A549 (cell line): ENCODE measurements around the gene TRAPPC10. TPM values are rescaled to one million over a fixed set of nuclear protein-coding genes. Genes with fewer than 3 reads are reported as not detected.

Source experiments
- ATAC-seq, 2 experiments: fragments of 200-7000 bp in 1 of 2; fragments of >200 bp in 1 of 2; cut with Nextera tagmentation in 1 of 2; cut with Tn5 transposase in 1 of 2; 3 replicates each; pipeline versions ENCODE4 v1.8.0 to v1.9.1; 2018 to 2020; ENCODE audit warnings: mild to moderate bottlenecking in 1 of 2, moderate library complexity in 1 of 2
- CTCF ChIA-PET: fragments of 300-600 bp; sonication (Branson Sonifier 250); formaldehyde crosslinking; extraction: SDS; loops from one replicate; lab custom pipeline; 2021; ENCODE audit warnings: antibody characterized with exemption, inconsistent platforms; lab: Yijun Ruan, JAX
- POLR2A ChIA-PET: fragments of 350-600 bp; formaldehyde crosslinking; extraction: SDS; loops from one replicate; lab custom pipeline; 2021; ENCODE audit warnings: antibody characterized with exemption, inconsistent platforms; lab: Yijun Ruan, JAX
- DNase-seq, 2 experiments: peaks; one replicate each; pipeline versions ENCODE4 v3.0.0 to v3.0.0-alpha.2; 2011 to 2016; ENCODE audit warnings: low read depth in 1 of 2, low spot score in 1 of 2
- FAIRE-seq: peaks from 2 replicates; lab custom pipeline; 2011; peaks lifted over from hg19 to GRCh38; lab: Jason Lieb, UNC
- H3K27ac ChIP-seq, 2 experiments: fragments of >200 bp; sonication (Bioruptor Twin); formaldehyde crosslinking; 3 replicates each; pipeline ENCODE4 v1.5.1; 2016 to 2017
- H3K4me1 ChIP-seq: fragments of >200 bp; sonication (Bioruptor Twin); formaldehyde crosslinking; 3 replicates; pipeline ENCODE4 v1.6.1; 2016
- H3K4me2 ChIP-seq: fragments of >200 bp; sonication (Bioruptor Twin); formaldehyde crosslinking; 3 replicates; pipeline ENCODE4 v1.6.1; 2016
- H3K4me3 ChIP-seq: fragments of >200 bp; sonication (Bioruptor Twin); formaldehyde crosslinking; 3 replicates; pipeline ENCODE4 v1.5.1; 2016
- H3K9me3 ChIP-seq: fragments of >200 bp; sonication (Bioruptor Twin); formaldehyde crosslinking; 3 replicates; pipeline ENCODE4 v1.6.1; 2016
- BCL3 ChIP-seq: fragments of >200 bp; sonication (Bioruptor Twin); formaldehyde crosslinking; IDR thresholded peaks from 3 replicates; pipeline ENCODE4 v1.6.1; 2016
- CBX2 ChIP-seq: fragments of 200-600 bp; sonication (generic); IDR thresholded peaks from 2 replicates; pipeline ENCODE4 v1.6.1; 2016; ENCODE audit warnings: low read depth, mild to moderate bottlenecking, borderline replicate concordance
- CHD2 ChIP-seq: fragments of 150-350 bp; IDR thresholded peaks from 2 replicates; pipeline ENCODE4 v1.6.1; 2014; ENCODE audit warnings: low read length; ENCODE audit not compliant: partially characterized antibody
- CHD4 ChIP-seq: fragments of 200-600 bp; sonication (generic); IDR thresholded peaks from 2 replicates; pipeline ENCODE4 v1.6.1; 2016; ENCODE audit warnings: antibody characterized with exemption, mild to moderate bottlenecking, borderline replicate concordance
- E2F6 ChIP-seq: IDR thresholded peaks from 2 replicates; pipeline ENCODE4 v1.6.1; 2012; ENCODE audit warnings: low read depth, borderline replicate concordance
- EHF ChIP-seq: fragments of 250-450 bp; sonication (Bioruptor Pico); IDR thresholded peaks from 2 replicates; pipeline ENCODE4 v1.5.0; 2020; ENCODE audit warnings: mild to moderate bottlenecking
- EHMT2 ChIP-seq: fragments of 200-600 bp; sonication (generic); IDR thresholded peaks from 2 replicates; pipeline ENCODE4 v1.6.1; 2016; ENCODE audit warnings: antibody characterized with exemption, low read depth, mild to moderate bottlenecking, moderate library complexity
- FOSB ChIP-seq: fragments of 250-450 bp; sonication (Bioruptor Pico); IDR thresholded peaks from 2 replicates; pipeline ENCODE4 v1.5.0; 2020; ENCODE audit warnings: mild to moderate bottlenecking, moderate library complexity
- FOXS1 ChIP-seq: fragments of 250-450 bp; sonication (Bioruptor Pico); IDR thresholded peaks from 2 replicates; pipeline ENCODE4 v1.5.0; 2020; ENCODE audit warnings: mild to moderate bottlenecking, moderate library complexity
- GATA3 ChIP-seq: IDR thresholded peaks from 2 replicates; pipeline ENCODE4 v1.6.1; 2012; ENCODE audit warnings: borderline replicate concordance
- HES2 ChIP-seq: fragments of >200 bp; sonication (Bioruptor Twin); formaldehyde crosslinking; IDR thresholded peaks from 2 replicates; pipeline ENCODE4 v1.6.1; 2016
- HOXA7 ChIP-seq: fragments of 250-450 bp; sonication (Bioruptor Pico); IDR thresholded peaks from 2 replicates; pipeline ENCODE4 v1.5.0; 2020; ENCODE audit warnings: mild to moderate bottlenecking, moderate library complexity
- KDM5A ChIP-seq: fragments of 200-600 bp; sonication (generic); IDR thresholded peaks from 2 replicates; pipeline ENCODE4 v1.6.1; 2016; ENCODE audit warnings: antibody characterized with exemption, mild to moderate bottlenecking
- MAX ChIP-seq: IDR thresholded peaks from 2 replicates; pipeline ENCODE4 v1.6.1; 2012
- MYC ChIP-seq: IDR thresholded peaks from 2 replicates; pipeline ENCODE4 v1.6.1; 2012; ENCODE audit warnings: mild to moderate bottlenecking, inconsistent platforms, low read length, improper control_type of control experiment, borderline replicate concordance
- NR3C1 ChIP-seq: fragments of >200 bp; sonication (Bioruptor Twin); formaldehyde crosslinking; IDR thresholded peaks from 3 replicates; pipeline ENCODE4 v1.6.1; 2017
- RAD21 ChIP-seq, 2 experiments: fragments of >200 bp in 1 of 2; sonication (Bioruptor Twin) in 1 of 2; formaldehyde crosslinking in 1 of 2; IDR thresholded peaks in 1 of 2; conservative IDR thresholded peaks in 1 of 2; 2 replicates in 1 of 2; 3 replicates in 1 of 2; pipeline ENCODE4 v1.6.1; 2012 to 2018; ENCODE audit warnings: inconsistent platforms in 1 of 2
- RARB ChIP-seq: fragments of 250-450 bp; sonication (Bioruptor Pico); IDR thresholded peaks from 2 replicates; pipeline ENCODE4 v1.8.0; 2021; ENCODE audit warnings: mild to moderate bottlenecking, moderate library complexity
- RNF2 ChIP-seq: fragments of 200-600 bp; sonication (generic); IDR thresholded peaks from 2 replicates; pipeline ENCODE4 v1.6.1; 2016; ENCODE audit warnings: low read depth, mild to moderate bottlenecking, antibody characterized with exemption, moderate library complexity, borderline replicate concordance
- SMC3 ChIP-seq: fragments of >200 bp; sonication (Bioruptor Twin); formaldehyde crosslinking; IDR thresholded peaks from 3 replicates; pipeline ENCODE4 v1.6.1; 2018; ENCODE audit warnings: inconsistent platforms
- SREBF2 ChIP-seq: fragments of 450-650 bp; IDR thresholded peaks from 2 replicates; pipeline ENCODE4 v1.6.1; 2014; ENCODE audit warnings: mild to moderate bottlenecking, moderate library complexity
- TP53 ChIP-seq: fragments of 250-450 bp; sonication (Bioruptor Pico); IDR thresholded peaks from 2 replicates; pipeline ENCODE4 v1.5.0; 2021; ENCODE audit warnings: mild to moderate bottlenecking, moderate library complexity
- ZSCAN20 ChIP-seq: fragments of 250-450 bp; sonication (Bioruptor Pico); IDR thresholded peaks from 2 replicates; pipeline ENCODE4 v1.8.0; 2022; ENCODE audit warnings: mild to moderate bottlenecking, moderate library complexity
- WGBS: methylation state at CpG from one replicate; pipeline ENCODE4 v1.1.6; 2017; ENCODE audit errors: missing lambda C conversion rate; 5-methylcytosine and 5-hydroxymethylcytosine counted together
- polyA plus RNA-seq, 4 experiments: library from polyadenylated mRNA; depleted of rRNA in 3 of 4; stranded (reverse); fragments of >200 nt; fragmentation: RNase III in 1 of 4; extraction: RNeasy Plus Mini Kit Qiagen cat#74134 plus additional on column Dnase treatment in 1 of 4; gene quantifications; 2 replicates in 3 of 4; 3 replicates in 1 of 4; pipeline ENCODE4 v1.2.3, GENCODE V29; 2011 to 2017
- TF ChIP-seq, protein P1 (sequence below): fragments of 250-450 bp; sonication (Bioruptor Pico); IDR thresholded peaks from 2 replicates; pipeline ENCODE4 v1.5.0; 2020; ENCODE audit warnings: low read depth, mild to moderate bottlenecking, moderate library complexity

The TRAPPC10 gene
- polyA plus RNA-seq, 2 of the 4 experiments (the other 2 are of a cell fraction) = 11.8 to 27.7 TPM

DNA sequence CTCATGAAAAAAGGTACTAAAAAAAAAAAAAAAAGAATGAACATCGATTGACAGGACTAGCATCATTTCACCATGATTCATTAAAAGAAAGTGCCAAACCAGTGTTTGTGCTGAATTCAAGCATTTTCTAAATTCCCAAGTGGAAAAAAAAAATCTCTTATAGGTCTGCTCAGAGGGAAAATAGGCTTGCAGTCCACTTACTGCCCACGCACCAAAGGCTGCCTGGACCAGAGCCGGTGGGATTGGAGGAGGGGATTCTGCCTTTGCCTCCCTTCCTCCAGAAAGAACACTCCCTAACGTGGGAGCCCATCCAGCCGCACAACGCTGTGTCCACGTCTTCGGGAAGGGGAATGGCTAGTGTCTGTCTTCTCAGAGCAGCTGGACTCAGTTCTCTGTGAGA, 5.5 kb upstream of the TRAPPC10 start:
- H3K4me2 ChIP-seq = peak overlapping the region; percentile 67
- H3K9me3 ChIP-seq = no peaks in the 10 kb centered on the region
- H3K4me3 ChIP-seq = no peak overlapping the region
- peak overlapping the region; percentile 87 to 88 for H3K27ac ChIP-seq
- POLR2A ChIA-PET = no interaction called here
- TF ChIP-seq MYC (no peak), GATA3 (no peak), SREBF2 (no peak), NR3C1 (no peak), TP53 (CRISPR knock-in tag) (no peak), CBX2 (no peak)
- TF ChIP-seq, protein P1, sequence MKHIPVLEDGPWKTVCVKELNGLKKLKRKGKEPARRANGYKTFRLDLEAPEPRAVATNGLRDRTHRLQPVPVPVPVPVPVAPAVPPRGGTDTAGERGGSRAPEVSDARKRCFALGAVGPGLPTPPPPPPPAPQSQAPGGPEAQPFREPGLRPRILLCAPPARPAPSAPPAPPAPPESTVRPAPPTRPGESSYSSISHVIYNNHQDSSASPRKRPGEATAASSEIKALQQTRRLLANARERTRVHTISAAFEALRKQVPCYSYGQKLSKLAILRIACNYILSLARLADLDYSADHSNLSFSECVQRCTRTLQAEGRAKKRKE = no peak
- CTCF ChIA-PET = no interaction called here
- no peak for FAIRE-seq
- 72% methylated on average over 8 of the region's 8 CpGs for WGBS
- H3K4me1 ChIP-seq = peaks cover 20% of the 10 kb centered on the region
- no peak for DNase-seq
- peak in 1 of 2 experiments; percentile 31; a peak in 3 of 6 replicates for ATAC-seq

- ChIA-PET CTCF (no interaction called here), POLR2A (no interaction called here)
- no peaks in the 10 kb centered on the region for H3K9me3 ChIP-seq
- 88% methylated on average over 9 of the region's 9 CpGs for WGBS
- no peak for DNase-seq
- H3K27ac ChIP-seq = no peak overlapping the region
- no peak for TF ChIP-seq CHD2
- TF ChIP-seq RNF2 = no peak
- no peak for TF ChIP-seq TP53 (CRISPR knock-in tag)
- no peak for TF ChIP-seq CHD4
- TF ChIP-seq CBX2 = no peak
- TF ChIP-seq RAD21 (conservative IDR thresholded peaks at IDR 0.05 in 1 of 2, IDR thresholded peaks at IDR 0.05 in 1 of 2) = no peak
- TF ChIP-seq MAX = no peak
- TF ChIP-seq EHF (CRISPR knock-in tag) = no peak
- no peak for TF ChIP-seq HOXA7 (CRISPR knock-in tag)
- no peak for TF ChIP-seq ZSCAN20 (CRISPR knock-in tag)
- TF ChIP-seq E2F6 = no peak
- TF ChIP-seq RARB (CRISPR knock-in tag) = no peak
- no peak for TF ChIP-seq GATA3
- TF ChIP-seq FOSB = no peak
- TF ChIP-seq BCL3 = no peak
- TF ChIP-seq FOXS1 (CRISPR knock-in tag) = no peak
- no peak for TF ChIP-seq SMC3
- TF ChIP-seq EHMT2 = no peak
- H3K4me3 ChIP-seq = no peak overlapping the region
- H3K4me1 ChIP-seq = peaks cover 35% of the 10 kb centered on the region
- no peak overlapping the region for H3K4me2 ChIP-seq
- no peak for ATAC-seq
- FAIRE-seq = no peak
These were observed 1.7 kb upstream of the TRAPPC10 start for GRCh38 chr21:44010429-44010828.

- Histone ChIP-seq H3K27ac (peak overlapping the region; percentile 99 to 100), H3K9me3 (no peaks in the 10 kb centered on the region), H3K4me2 (peak overlapping the region; percentile 80), H3K4me1 (peaks cover 28% of the 10 kb centered on the region), H3K4me3 (peak overlapping the region; percentile 98)
- FAIRE-seq (no peak), ATAC-seq (no peak), DNase-seq (no peak)
- WGBS = 75% methylated on average over 9 of the region's 9 CpGs
- ChIA-PET CTCF (interaction anchor here (1.1 kb wide), 1 partner anchor 36 kb away, joined by 3 read pairs; no protein-coding TSS in a partner anchor), POLR2A (interaction anchor here (1.4 kb wide), 1 partner anchor 10 kb away, joined by 6 read pairs; no protein-coding TSS in a partner anchor)
- TF ChIP-seq KDM5A (no peak), HES2 (no peak)
These were observed 986 bp upstream of the TRAPPC10 start for GRCh38 chr21:44011123-44011522.
